Heart left ventricle (tissue), 13 donors: ENCODE data around the gene TMEM217.

Source experiments
- CTCF ChIP-seq, 12 donors: fragments of 200-600 bp; sonication (generic) in 4 of 12; IDR thresholded peaks; one replicate each; pipeline versions ENCODE4 v1.5.0 to v1.8.0; 2018 to 2022; ENCODE audit warnings: antibody characterized with exemption in 12 of 12, mild to moderate bottlenecking in 5 of 12
- POLR2A ChIP-seq, 2 donors: fragments of 450-650 bp; IDR thresholded peaks; one replicate each; pipeline ENCODE4 v1.6.1; 2017; ENCODE audit warnings: antibody characterized with exemption in 2 of 2, mild to moderate bottlenecking in 2 of 2, moderate library complexity in 2 of 2
- donor health status: ischemic (EF 13 %, LVEDD 7.1; RV severe dilation, severe dysfunction).
- donor health status: DM: no; HTN: yes; CAD: no.
- donor health status: DM: no; HTN: no; CAD: no.
- donor health status: ischemic (EF 25% LVEDD 6.9; RV normal size, moderate dysfunction).
- donor health status: ischemic (EF 25% LVEDD 5.7; RV mildly dilated, moderate dysfunction).
- donor health status: ischemic (EF 35%, LVEDD 5.7; RV mildly dilated, moderate dysfunction).
- donor health status: nonischemic (EF 11% LVEDD 7.7; RV severe dilation, severe dysfunction).
- donor health status: DM: yes; HTN: yes; CAD: no.
- donor health status: PGD.
- donor health status: ischemic (EF 29% LVEDD 5.4; RV normal size, mild dysfunction).
- donor health status: nonischemic (EF 23%, LVEDD 6.1; RV moderate dilation, normal function).

GRCh38 chr6:37222992-37223391 is 35.0 kb downstream of the TMEM217 start:
- TF ChIP-seq CTCF (IDR thresholded peaks at IDR 0.05) (no peak), POLR2A (IDR thresholded peaks at IDR 0.05) (no peak)
